ENCODE measurements around the gene PLXNB2. TPM values are rescaled to one million over a fixed set of nuclear protein-coding genes. Genes with fewer than 3 reads are reported as not detected.
A peak's percentile ranks its signal among the peaks of the same experiment; 100 is the strongest.
"Not testable (repeated sequence)": the region's sequence is repeated elsewhere in the genome, so short reads cannot be mapped to it uniquely, and the experiment has no call there.

The PLXNB2 gene, protein sequence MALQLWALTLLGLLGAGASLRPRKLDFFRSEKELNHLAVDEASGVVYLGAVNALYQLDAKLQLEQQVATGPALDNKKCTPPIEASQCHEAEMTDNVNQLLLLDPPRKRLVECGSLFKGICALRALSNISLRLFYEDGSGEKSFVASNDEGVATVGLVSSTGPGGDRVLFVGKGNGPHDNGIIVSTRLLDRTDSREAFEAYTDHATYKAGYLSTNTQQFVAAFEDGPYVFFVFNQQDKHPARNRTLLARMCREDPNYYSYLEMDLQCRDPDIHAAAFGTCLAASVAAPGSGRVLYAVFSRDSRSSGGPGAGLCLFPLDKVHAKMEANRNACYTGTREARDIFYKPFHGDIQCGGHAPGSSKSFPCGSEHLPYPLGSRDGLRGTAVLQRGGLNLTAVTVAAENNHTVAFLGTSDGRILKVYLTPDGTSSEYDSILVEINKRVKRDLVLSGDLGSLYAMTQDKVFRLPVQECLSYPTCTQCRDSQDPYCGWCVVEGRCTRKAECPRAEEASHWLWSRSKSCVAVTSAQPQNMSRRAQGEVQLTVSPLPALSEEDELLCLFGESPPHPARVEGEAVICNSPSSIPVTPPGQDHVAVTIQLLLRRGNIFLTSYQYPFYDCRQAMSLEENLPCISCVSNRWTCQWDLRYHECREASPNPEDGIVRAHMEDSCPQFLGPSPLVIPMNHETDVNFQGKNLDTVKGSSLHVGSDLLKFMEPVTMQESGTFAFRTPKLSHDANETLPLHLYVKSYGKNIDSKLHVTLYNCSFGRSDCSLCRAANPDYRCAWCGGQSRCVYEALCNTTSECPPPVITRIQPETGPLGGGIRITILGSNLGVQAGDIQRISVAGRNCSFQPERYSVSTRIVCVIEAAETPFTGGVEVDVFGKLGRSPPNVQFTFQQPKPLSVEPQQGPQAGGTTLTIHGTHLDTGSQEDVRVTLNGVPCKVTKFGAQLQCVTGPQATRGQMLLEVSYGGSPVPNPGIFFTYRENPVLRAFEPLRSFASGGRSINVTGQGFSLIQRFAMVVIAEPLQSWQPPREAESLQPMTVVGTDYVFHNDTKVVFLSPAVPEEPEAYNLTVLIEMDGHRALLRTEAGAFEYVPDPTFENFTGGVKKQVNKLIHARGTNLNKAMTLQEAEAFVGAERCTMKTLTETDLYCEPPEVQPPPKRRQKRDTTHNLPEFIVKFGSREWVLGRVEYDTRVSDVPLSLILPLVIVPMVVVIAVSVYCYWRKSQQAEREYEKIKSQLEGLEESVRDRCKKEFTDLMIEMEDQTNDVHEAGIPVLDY (N-terminal part only)
- 100 to 1,000 TPM; 126 to 249 (median 214) TPM for polyA plus RNA-seq (ENCODE audit: insufficient read length in 4 of 4)

DNA sequence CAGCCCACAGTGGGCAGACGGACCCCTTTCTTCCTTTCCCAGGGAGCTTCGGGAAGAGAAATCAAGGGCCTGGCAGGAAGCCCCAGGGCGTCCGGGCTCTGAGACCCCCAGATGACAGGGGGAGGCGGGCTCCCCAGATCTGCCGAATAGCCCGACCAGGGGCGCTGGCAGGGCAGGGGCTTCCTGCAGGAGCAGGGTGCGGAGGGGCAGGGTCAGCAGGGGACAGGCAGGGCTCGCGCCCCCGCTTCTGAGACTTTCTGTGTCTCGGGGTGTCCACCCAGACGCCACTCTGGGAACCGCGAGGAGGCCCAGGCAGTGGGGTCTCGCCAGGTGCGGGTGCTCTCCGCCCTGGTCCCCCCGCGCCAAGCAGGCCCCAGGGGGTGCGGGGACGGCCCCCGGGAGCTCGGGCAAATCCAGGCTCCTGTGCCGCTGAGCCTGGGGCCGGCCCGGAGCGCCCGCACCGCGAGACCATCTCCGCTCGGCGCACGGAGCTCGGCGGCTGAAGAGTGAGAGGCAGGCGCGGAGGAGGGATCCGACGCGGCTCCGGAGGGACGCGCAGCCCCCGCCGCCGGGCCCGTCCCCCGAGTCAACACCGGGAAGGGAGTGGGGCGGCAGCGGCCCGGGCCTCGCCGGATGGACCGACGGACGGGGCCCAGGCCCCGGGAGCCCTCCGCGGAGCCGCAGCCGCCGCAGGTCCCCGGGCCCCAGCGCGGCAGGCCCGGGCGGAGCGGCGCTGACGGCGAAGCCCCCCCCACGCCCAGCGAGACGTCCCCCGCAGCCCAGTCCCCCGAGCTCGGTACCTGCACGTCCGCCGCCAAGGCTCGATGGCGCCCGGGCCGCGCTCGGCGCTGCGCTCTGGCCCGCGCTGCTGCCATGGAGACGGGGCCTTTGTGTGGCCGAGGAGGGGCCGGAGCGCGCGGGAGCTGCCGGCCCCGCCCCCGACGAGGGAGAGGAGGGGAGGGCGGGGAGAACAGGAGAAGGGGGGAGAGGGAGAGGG is at the start of gene PLXNB2:
Gene PLXNB2 (minus strand): TSS at position 894 of the 997 bp plus-strand sequence. CDS start 17,062 bp downstream, outside the sequence.
- peak in 3 of 4 donors; percentile 77 to 83 (median 79) for DNase-seq (ENCODE audit: low read depth in 4 of 4, low spot score in 3 of 4)

DNA sequence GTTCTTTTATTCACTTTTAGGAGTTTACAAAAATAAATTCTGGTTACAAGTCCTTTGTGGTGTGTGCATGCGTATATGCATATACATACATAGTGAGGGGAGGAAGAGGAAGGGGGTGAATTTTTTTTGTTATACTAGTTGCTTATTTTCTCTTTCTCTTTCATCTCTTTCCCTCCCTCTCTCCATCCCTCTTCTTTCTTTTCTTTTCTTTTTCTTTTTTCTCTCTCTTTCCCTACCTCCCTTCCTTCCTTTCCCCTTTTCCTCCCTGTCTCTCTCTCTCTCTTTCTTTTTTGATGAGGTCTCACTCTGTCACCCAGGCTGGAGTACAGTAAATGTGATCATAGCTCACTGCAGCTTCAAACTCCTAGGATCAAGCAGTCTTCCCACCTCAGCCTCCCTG is 49.8 kb upstream of the PLXNB2 start:
- DNase-seq (ENCODE audit: low read depth in 4 of 4, low spot score in 3 of 4), result no peak

DNA sequence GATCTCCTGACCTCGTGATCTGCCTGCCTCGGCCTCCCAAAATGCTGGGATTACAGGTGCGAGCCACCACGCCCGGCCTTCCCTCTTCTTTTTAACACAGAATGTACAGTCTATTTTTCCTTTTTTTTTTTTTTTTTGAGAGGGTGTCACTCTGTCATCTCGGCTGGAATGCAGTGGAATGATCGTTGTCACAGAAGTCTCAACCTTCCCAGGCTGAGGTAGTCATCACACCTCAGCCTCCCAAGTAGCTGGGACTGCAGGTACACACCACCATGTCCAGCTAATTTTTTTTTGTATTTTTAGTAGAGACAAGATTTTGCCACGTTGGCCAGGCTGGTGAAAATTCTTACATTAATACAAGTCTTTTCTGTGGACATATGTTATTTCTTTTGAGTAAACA is 48.7 kb upstream of the PLXNB2 start:
- DNase-seq (ENCODE audit: low read depth in 4 of 4, low spot score in 3 of 4), result no peak

DNA sequence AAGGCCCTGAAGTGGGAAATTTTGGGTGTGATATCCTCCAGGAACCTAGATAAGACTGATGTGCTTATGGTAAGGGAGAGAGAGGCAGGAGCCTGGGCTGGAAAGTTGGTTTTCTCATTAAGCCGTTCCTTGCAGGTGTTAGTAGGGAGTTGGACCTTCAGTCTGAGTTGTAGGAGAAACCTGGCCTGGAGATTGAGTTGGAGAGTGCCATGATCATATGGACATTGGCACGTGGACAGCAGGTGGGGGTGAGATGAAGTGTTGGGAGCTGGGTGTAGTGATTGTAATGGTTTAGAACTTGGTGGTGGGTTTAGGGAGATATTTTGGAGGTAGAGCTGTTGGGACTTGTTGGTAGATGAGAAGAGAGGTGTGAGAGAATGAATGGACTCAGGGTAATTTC is 40.6 kb upstream of the PLXNB2 start:
- no peak for DNase-seq (ENCODE audit: low read depth in 4 of 4, low spot score in 3 of 4)

DNA sequence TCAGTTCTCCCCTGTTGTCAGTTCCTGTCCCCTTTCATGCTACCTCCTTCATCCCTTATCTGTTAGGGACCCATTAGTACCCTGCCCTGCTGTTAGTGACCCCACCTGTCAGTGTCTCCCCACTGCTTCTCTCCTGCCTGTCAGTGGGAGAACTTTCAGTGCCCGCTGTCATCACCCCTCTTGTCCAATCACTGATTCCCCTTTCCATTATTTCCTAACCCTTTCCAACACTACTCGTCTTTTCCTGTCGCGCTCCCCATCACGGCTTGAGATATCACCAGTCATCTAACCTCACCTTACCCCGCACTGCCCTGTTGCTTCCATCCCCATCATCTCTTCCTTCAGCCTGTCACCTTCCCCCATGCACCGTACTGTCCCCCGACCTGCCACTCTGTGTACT is 39.7 kb upstream of the PLXNB2 start:
- DNase-seq (ENCODE audit: low read depth in 4 of 4, low spot score in 3 of 4), result no peak

DNA sequence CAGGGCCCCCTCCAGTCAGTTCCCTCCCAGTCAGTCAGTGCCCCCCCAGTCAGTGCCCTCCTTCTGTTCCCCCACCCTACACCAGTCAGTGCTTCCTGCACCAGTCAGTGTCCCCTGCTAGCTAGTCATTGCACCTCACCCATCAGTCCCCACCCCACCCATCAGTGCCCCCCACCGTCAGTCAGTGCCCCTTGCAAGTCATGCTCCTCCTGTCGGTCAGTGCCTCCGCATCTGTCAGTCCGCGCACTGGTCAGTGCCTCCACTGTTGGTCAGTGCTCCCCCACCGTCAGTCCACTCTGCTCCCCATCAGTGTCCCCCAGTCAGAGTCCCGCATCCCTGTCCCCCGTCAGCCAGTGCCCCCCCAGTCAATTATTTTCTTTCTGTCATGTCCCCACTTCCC is 39.0 kb upstream of the PLXNB2 start:
- DNase-seq (ENCODE audit: low read depth in 4 of 4, low spot score in 3 of 4), result no peak

DNA sequence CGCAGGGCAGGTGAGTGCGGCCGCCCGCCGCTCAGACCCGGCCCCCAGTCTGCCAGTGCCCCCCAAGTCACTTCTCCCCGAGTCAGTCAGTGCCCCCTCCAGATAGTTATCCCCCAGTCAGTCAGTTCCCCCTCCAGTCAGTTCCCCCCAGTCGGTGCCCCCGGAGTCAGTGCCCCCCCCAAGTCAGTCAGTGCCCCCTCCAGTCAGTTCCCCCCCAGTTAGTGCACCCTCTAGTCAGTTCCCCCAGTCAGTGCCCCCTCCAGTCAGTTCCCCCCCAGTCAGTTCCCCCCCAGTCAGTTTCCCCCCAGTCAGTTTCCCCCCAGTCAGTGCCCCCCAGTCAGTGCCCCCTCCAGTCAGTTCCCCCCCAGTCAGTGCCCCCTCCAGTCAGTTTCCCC is 36.1 kb upstream of the PLXNB2 start:
- no peak for DNase-seq (ENCODE audit: low read depth in 4 of 4, low spot score in 3 of 4)

DNA sequence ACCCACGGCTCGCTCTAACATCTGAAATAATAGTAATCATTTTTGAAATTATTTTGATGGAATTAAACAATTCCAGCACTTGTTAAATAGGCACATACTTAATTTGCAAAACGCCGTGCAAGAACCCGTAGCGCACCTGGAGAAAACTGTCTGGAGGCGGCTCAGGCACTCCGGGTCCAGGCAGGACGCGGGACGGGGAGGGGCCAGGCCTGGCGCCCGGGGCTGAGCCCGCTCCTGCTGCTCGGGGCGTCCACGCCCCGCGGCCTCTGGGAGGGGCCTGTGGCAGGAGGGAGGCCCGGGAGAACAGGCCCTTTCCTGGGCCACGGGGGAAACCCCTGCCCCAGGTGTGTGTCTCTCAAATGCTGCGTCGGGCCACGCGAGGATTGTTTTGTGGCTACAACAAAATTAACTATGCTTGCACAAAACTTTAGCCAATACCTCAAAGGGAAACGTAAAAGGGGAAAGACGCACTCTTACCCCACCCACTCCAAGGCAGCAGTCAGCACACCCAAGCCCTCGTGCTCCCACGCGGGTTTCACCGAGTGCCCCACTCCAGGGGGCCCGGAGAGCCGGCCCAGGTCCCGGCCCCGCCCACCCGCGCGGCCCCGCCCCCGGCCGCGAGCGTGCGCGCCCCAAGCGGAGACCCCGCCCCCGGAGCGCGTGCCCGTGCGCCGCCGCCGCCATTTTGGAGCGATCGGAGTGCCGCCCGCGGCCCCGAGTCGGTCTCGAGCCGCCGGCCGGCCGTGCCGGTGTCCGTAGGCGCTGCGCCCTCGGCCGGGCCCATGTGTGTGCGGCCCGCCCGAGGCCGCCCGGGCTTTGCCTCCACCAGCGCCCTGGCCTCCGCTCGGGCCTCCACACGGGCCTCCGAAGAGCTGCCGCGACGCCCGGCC is 35.5 kb upstream of the PLXNB2 start, which contains the start of gene PPP6R2:
Gene PPP6R2 (plus strand): TSS at position 677 of the 890 bp plus-strand sequence. CDS start 50,582 bp downstream, outside the sequence.
- no peak for DNase-seq (ENCODE audit: low read depth in 4 of 4, low spot score in 3 of 4)

DNA sequence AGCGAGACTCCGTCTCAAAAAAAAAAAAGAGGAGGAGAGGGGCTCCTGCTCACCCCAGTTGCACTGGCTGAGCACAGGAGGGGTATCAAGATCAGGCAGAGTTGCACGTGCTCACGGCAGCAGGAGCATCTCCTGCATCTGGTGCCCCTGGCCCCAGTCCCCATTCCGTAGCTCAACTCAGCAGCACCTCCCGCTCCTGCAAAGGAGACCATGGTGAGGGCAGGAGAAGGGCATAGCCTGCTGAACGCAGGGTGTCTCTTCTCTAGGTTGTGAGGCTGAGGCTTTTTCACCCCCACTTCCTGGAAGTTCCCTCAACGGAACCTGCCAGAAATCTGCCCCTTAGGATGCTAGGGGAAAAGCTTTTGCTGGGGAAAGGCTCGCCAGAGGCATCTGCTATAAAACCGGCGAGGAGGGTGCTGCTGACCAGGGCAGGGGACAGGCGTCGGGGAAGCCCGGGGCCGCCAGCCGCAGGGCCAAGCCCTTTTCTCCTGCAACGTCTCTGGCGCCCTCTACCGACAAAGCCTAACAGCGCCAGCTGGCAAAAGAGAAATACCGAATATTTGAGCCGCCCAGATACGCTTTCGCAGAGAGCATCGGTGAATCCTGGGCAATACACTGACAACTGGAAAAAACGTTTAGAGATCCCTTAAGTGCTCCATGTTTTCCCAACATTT is 34.7 kb upstream of the PLXNB2 start:
- DNase-seq (ENCODE audit: low read depth in 4 of 4, low spot score in 3 of 4), result peak in 3 of 4 donors; percentile 68 to 77 (median 69)

DNA sequence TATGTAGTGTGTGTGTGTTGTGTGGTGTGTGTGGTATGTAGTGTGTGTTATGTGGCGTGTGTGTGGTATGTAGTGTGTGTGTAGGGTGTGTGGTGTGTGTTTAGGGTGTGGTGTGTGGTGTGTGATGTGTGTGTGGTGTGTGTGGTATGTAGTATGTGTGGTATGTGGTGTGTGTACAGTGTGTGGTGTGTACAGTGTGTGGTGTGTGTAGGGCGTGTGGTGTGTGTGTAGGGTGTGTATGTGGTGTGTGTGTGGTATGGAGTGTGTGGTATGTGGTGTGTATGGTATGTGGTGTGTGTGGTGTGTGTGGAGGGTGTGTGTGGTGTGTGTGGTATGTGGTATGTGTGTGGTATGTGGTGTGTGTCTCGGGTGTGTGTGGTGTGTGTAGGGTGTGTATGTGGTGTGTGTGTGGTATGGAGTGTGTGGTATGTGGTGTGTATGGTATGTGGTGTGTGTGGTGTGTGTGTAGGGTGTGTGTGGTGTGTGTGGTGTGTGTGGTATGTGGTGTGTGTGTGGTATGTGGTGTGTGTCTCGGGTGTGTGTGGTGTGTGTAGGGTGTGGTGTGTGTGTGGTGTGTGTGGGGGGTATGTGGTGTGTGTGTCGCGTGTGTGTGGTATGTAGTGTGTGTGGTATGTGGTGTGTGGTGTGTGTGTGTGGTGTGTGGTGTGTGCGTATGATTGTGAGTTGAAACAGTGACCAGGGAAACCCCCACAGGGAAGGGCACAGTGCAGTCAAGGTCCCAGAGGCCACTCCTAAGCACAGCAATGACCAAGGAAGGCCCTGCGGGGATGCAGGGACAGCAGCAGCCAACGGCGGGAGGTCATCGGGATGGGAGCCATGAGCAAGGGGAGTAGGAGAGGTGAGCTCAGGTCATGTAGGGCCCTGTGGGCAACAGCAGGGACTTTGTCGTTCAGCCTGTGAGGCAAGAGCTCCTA is 32.8 kb upstream of the PLXNB2 start:
- DNase-seq (ENCODE audit: low read depth in 4 of 4, low spot score in 3 of 4), result no peak

DNA sequence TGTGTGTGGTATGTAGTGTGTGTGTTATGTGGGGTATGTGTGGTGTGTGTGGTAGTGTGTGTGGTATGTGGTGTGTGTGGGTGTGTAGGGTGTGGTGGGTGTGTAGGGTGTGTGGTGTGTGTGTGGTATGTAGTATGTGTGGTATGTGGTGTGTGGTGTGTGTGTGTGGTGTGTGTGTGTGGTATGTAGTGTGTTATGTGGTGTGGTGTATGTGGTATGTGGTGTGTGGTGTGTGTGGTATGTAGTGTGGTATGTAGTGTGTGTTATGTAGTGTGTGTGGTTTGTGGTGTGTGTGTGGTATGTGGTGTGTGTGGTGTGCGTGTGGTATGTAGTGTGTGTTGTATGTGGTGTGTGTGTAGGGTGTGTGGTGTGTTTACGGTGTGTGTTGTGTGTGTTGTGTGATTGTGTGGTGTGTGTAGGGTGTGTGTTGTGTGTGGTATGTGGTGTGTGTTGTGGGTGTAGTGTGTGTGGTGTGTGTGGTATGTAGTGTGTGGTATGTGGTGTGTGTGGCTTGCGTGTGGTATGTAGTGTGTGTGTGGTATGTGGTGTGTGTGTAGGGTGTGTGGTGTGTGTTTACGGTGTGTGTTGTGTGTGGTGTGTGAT is 31.5 kb upstream of the PLXNB2 start:
- DNase-seq (ENCODE audit: low read depth in 4 of 4, low spot score in 3 of 4), result no peak

DNA sequence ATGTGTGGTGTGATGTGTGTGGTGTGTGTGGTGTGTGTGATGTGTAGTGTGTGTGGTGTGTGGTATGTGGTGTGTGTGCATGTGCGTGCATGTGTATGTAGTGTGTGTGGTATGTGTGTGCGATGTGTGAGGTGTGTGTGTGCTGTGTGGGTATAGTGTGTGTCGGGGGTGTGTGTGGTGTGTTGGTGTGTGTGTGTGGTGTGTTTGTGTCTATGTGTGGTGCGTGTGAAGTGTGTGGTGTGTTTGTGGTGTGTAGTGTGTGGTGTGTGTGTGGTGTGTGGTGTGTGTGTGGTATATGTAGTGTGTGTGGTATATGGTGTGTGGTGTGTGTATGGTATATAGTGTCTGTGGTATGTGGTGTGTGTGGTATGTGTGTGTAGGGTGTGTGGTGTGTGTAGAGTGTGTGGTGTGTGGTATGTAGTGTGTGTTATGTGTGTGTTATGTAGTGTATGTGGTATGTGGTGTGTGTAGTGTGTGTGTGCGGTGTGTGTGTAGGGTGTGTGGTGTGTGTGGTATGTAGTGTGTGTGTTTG is 30.7 kb upstream of the PLXNB2 start:
- no peak for DNase-seq (ENCODE audit: low read depth in 4 of 4, low spot score in 3 of 4)

DNA sequence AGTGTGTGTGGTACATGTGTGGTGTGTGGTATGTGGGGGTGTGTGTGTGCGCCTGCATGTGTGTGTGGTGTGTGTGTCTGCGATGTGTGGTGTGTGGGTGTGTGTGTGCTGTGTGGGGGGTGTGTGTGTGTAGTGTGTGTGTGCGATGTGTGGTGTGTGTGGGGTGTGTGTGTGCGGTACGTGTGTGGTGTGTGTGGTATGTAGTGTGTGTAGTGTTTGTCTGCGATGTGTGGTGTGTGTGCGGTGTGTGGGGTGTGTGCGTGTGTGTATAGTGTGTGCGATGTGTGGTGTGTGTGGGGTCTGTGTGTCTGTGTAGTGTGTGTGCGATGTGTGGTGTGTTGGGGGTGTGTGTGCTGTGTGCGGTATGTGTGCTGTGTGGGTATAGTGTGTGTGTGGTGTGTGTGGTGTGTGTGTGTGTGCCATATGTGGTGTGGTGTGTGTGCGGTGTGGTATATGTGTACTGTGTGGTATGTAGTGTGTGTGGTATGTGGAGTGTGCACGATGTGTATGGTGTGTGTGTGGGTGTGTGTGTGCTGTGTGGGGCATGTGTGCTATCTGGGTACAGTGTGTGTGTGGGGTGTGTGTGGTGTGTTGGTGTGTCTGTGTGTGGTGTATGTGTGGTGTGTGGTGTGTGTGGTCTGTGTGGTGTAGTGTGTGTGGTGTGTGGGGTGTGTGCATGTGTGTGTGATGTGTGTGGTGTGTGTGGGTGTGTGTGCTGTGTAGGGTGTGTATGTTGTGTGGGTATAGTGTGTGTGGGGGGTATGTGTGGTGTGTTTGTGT is 30.0 kb upstream of the PLXNB2 start:
- no peak for DNase-seq (ENCODE audit: low read depth in 4 of 4, low spot score in 3 of 4)

DNA sequence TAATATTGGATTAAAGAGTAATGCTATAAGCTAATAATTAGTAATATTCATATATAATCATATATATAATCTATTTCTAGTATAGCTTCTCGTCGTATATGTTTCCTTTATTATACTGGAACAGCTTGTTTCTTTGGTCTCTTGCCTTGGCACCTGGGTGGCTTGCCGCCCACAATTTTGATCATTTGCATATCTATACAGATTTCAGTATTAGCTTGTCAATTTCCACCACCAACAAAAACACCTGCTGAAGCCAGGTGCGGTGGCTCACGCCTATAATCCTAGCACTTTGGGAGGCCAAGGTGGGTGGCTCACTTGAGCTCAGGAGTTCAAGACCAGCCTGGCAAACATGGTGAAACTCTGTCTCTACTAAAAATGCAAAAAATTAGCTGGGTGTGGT is 27.0 kb upstream of the PLXNB2 start:
- DNase-seq (ENCODE audit: low read depth in 4 of 4, low spot score in 3 of 4), result not testable (repeated sequence)

DNA sequence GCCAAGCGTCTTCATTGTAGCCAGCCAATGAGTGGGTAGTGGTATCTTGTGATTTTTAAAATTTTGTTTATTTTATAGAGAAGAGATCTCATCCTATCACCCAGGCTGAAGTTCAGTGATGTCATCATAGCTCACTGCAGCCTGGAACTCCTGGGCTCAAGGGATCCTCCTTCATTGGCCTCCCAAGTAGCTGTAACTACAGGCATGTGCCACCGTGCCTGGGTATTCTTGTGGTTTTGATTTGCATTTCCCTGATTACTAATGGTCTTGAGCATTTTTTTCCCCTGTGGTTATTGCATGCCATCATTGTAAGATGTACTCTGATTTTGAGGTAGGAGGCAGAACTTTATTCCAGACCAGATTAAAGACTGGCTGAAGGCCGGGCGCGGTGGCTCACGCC is 21.8 kb upstream of the PLXNB2 start:
- DNase-seq (ENCODE audit: low read depth in 4 of 4, low spot score in 3 of 4), result no peak

Data from left renal pelvis (tissue), 4 donors.